HCT116 (cell line): ENCODE results near the gene ADAMTS9.

Experiments used
- CEBPB ChIP-seq: IDR thresholded peaks from 2 replicates; pipeline ENCODE4 v1.6.1; 2012; ENCODE audit warnings: low read depth
- CTCF ChIP-seq, 3 experiments: fragments of 200-600 bp in 1 of 3; sonication (generic) in 1 of 3; IDR thresholded peaks in 2 of 3; conservative IDR thresholded peaks in 1 of 3; 2 replicates each; pipeline ENCODE4 v1.5.1; 2012 to 2017; ENCODE audit warnings: low read depth in 2 of 3, low read length in 2 of 3, antibody characterized with exemption in 1 of 3, borderline replicate concordance in 1 of 3, control low read depth in 1 of 3, mild to moderate bottlenecking in 1 of 3, mixed read lengths in 1 of 3, mixed run types in 1 of 3, moderate library complexity in 1 of 3; ENCODE audit not compliant: insufficient read depth in 1 of 3
- JUND ChIP-seq: IDR thresholded peaks from 2 replicates; pipeline ENCODE4 v1.6.1; 2012
- POLR2A ChIP-seq: IDR thresholded peaks from 2 replicates; pipeline ENCODE4 v1.7.0; 2011; ENCODE audit warnings: borderline replicate concordance; ENCODE audit not compliant: insufficient read depth, insufficient read length; ENCODE audit errors: extremely low read depth
- POLR2AphosphoS5 ChIP-seq: IDR thresholded peaks from 2 replicates; pipeline ENCODE4 v1.6.1; 2011; ENCODE audit warnings: mild to moderate bottlenecking, low read depth, low read length, moderate library complexity
- SP1 ChIP-seq: IDR thresholded peaks from 2 replicates; pipeline ENCODE4 v1.6.1; 2012; ENCODE audit warnings: low read depth
- TF ChIP-seq, protein P1 (sequence below): IDR thresholded peaks from 2 replicates; pipeline ENCODE4 v1.6.1; 2011; ENCODE audit warnings: mild to moderate bottlenecking, low read length, moderate library complexity; ENCODE audit not compliant: insufficient replicate concordance; ENCODE audit errors: extremely low read depth
- TF ChIP-seq, protein P2 (sequence below): IDR thresholded peaks from 2 replicates; pipeline ENCODE4 v1.6.1; 2012

- TF ChIP-seq CTCF (IDR thresholded peaks at IDR 0.05 in 2 of 3, conservative IDR thresholded peaks at IDR 0.05 in 1 of 3; ENCODE audit: borderline replicate concordance in 1 of 3, insufficient read depth in 1 of 3, low read depth in 2 of 3, low read length in 2 of 3) (no peak), POLR2A (no peak), SP1 (no peak), POLR2AphosphoS5 (no peak), JUND (no peak), CEBPB (no peak)
- TF ChIP-seq, protein P1, sequence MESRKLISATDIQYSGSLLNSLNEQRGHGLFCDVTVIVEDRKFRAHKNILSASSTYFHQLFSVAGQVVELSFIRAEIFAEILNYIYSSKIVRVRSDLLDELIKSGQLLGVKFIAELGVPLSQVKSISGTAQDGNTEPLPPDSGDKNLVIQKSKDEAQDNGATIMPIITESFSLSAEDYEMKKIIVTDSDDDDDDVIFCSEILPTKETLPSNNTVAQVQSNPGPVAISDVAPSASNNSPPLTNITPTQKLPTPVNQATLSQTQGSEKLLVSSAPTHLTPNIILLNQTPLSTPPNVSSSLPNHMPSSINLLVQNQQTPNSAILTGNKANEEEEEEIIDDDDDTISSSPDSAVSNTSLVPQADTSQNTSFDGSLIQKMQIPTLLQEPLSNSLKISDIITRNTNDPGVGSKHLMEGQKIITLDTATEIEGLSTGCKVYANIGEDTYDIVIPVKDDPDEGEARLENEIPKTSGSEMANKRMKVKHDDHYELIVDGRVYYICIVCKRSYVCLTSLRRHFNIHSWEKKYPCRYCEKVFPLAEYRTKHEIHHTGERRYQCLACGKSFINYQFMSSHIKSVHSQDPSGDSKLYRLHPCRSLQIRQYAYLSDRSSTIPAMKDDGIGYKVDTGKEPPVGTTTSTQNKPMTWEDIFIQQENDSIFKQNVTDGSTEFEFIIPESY, result no peak
- TF ChIP-seq, protein P2, sequence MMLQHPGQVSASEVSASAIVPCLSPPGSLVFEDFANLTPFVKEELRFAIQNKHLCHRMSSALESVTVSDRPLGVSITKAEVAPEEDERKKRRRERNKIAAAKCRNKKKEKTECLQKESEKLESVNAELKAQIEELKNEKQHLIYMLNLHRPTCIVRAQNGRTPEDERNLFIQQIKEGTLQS, result no peak
These were observed 198.9 kb downstream of the ADAMTS9 start for GRCh38 chr3:64488939-64489338.
